ENCODE data around the gene GLDN. TPM values are rescaled to one million over a fixed set of nuclear protein-coding genes. Genes with fewer than 3 reads are reported as not detected.

The GLDN gene
- total RNA-seq, 1 donor from 2014 or later, result 0.26 TPM

Other genes starting within 250 kb of the GLDN start
- 5.0 and 7.6 TPM in 2 replicates for gene TNFAIP8L3, start 246.7 kb upstream of the GLDN start, total RNA-seq
- gene CYP19A1, start 3.1 kb upstream of the GLDN start, total RNA-seq, result not detected in 2 replicates

Measured in bronchial epithelial cell (primary cell).